Lower leg skin (tissue), 4 donors: Measurements from ENCODE around the gene FAM53B. TPM values are rescaled to one million over a fixed set of nuclear protein-coding genes. Genes with fewer than 3 reads are reported as not detected.
"Not testable (repeated sequence)": the region's sequence is repeated elsewhere in the genome, so short reads cannot be mapped to it uniquely, and the experiment has no call there.

ENCODE experiments used
- DNase-seq, 2 donors: peaks; one replicate each; pipeline ENCODE4 v3.0.0-alpha.2; 2019; ENCODE audit warnings: low spot score in 2 of 2
- H3K4me3 ChIP-seq: fragments of 200-600 bp; sonication (generic); 2 replicates; pipeline ENCODE4 v1.5.1; 2017; ENCODE audit warnings: mild to moderate bottlenecking, low read depth; ENCODE audit not compliant: poor library complexity, severe bottlenecking
- CTCF ChIP-seq, 3 donors: fragments of 450-650 bp; IDR thresholded peaks; one replicate each; pipeline ENCODE4 v1.5.1; 2016; ENCODE audit warnings: antibody characterized with exemption in 3 of 3, mild to moderate bottlenecking in 3 of 3, moderate library complexity in 2 of 3
- POLR2A ChIP-seq, 2 donors: fragments of 450-650 bp; IDR thresholded peaks; one replicate each; pipeline ENCODE4 v1.6.1; 2016 to 2017; ENCODE audit warnings: antibody characterized with exemption in 2 of 2, mild to moderate bottlenecking in 1 of 2, moderate library complexity in 1 of 2
- WGBS, 2 donors: methylation state at CpG; one replicate each; pipeline ENCODE4 v1.1.5; 2018; 5-methylcytosine and 5-hydroxymethylcytosine counted together
- intact Hi-C: fragments of 100-400 bp; cut with DNase I; formaldehyde crosslinking; loops from one replicate; pipeline ENCODE4 v1.15.0; 2023; ENCODE audit warnings: low total_unique reads
- total RNA-seq, 4 donors: library from RNA; depleted of rRNA; stranded (reverse); fragments of >200 nt; gene quantifications; one replicate each; pipeline ENCODE4 v1.1.0, GENCODE V29; 2016

Gene FAM53B
- total RNA-seq, 4 donors from 2014 or later, result 41.5 to 69.1 (median 58.2) TPM

GRCh38 chr10:124590216-124591122, 153.7 kb downstream of the FAM53B start:
- intact Hi-C loops, result no loop called here
- no peak overlapping the region for H3K4me3 ChIP-seq
- DNase-seq, result no peak
- TF ChIP-seq POLR2A (IDR thresholded peaks at IDR 0.05), result no peak
- TF ChIP-seq CTCF (IDR thresholded peaks at IDR 0.05), result no peak
- WGBS, 2 donors, result 86 to 87% methylated on average over 23 of the region's 23 CpGs

DNA sequence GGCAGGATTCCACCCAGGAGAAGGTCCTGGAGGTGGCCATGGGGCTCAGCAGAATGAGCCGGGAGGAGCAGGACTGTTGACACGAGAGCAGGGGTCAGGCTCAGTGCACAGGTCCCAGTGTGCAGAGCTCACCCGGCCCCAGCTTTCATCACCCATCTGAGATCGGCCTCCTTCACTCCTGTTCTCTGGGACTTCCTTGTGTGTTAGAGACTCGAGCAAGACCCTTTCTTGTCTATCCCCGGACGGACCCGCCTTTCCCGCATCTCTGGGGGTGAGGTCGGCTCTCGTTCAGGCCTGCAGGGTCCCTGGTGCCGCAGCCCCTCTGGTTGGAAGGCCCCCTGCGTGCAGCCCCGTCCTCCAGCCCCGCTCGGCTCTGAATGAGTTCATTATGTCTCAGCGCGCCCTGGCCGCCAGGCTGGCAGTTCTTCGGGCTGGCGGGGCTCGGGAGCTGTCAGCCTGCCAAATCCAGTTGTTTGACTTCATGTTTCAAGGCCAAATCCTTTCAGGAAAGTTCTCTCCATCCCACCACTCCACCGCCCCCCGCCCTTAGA, 154.6 kb downstream of the FAM53B start:
- TF ChIP-seq POLR2A (IDR thresholded peaks at IDR 0.05), result no peak
- TF ChIP-seq CTCF (IDR thresholded peaks at IDR 0.05), result no peak
- H3K4me3 ChIP-seq, result no peak overlapping the region
- intact Hi-C loops, result no loop called here
- no peak for DNase-seq
- WGBS, 2 donors, result 45 to 60% methylated on average over 24 of the region's 24 CpGs

DNA sequence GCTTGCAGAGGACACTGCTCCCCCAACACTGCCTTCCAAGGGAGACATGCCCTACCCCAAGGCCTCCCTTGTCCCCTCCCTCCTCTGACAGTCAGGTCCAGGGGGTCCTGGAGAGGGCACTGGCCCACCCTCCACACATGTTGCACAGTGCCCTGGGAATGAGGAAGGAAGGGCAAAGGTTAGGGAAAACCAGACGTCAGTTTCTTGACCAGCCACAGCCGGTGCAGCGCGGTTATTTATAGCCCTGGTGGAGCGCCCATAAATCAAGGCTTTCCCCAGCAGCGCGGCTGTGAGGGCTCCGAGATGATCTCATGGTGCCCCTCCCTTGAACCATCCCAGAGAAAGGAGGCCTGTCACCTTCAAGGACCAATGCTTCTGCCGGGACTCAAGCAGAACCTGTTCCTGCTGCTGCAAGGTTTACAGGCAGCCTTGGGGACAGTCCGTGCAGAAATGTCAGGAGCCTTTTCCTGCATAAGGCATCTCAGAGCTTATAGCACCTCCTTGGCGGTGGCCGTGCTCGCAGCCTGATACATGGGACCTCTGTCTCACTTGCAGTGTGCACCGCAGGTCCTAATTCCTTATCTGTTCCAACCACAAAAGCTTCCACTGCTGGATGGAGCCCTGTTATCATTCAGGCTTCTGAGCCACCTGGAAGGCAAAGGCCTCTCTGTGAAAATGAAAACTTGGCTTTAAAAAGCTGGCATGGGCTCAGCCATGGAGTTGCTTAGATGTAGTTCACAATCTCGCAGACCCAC, 155.3 kb downstream of the FAM53B start:
- TF ChIP-seq POLR2A (IDR thresholded peaks at IDR 0.05), result no peak
- TF ChIP-seq CTCF (IDR thresholded peaks at IDR 0.05), result no peak
- DNase-seq, result no peak
- WGBS, 2 donors, result 30 to 31% methylated on average over 10 to 11 of the region's 15 CpGs
- no peak overlapping the region for H3K4me3 ChIP-seq
- intact Hi-C loops, result no loop called here

GRCh38 chr10:124588341-124588735, 155.8 kb downstream of the FAM53B start:
- 77 to 86% methylated on average over 6 of the region's 6 CpGs for WGBS, 2 donors
- H3K4me3 ChIP-seq, DNase-seq, intact Hi-C loops: not testable (repeated sequence)

GRCh38 chr10:124587811-124588211, 156.4 kb downstream of the FAM53B start:
- intact Hi-C loops, result no loop called here
- WGBS, 2 donors, result 93% methylated on average over 11 of the region's 11 CpGs
- no peak overlapping the region for H3K4me3 ChIP-seq
- TF ChIP-seq POLR2A (IDR thresholded peaks at IDR 0.05) (no peak), CTCF (IDR thresholded peaks at IDR 0.05) (no peak)
- no peak for DNase-seq

GRCh38 chr10:124586142-124586541, 158.0 kb downstream of the FAM53B start:
- intact Hi-C loops, result no loop called here
- TF ChIP-seq POLR2A (IDR thresholded peaks at IDR 0.05) (no peak), CTCF (IDR thresholded peaks at IDR 0.05) (no peak)
- no peak for DNase-seq
- H3K4me3 ChIP-seq, result no peak overlapping the region
- WGBS, 2 donors, result 94 to 95% methylated on average over 3 of the region's 3 CpGs
